Thyroid gland (tissue), 4 donors: ENCODE results near the gene ADAD2. TPM values are rescaled to one million over a fixed set of nuclear protein-coding genes. Genes with fewer than 3 reads are reported as not detected.

ENCODE experiments used
- DNase-seq, 2 donors: peaks; one replicate each; pipeline ENCODE4 v3.0.0-alpha.2; 2019
- H3K27ac ChIP-seq, 3 donors: fragments of 200-600 bp; sonication (generic); 1 replicate in 2 of 3; 2 replicates in 1 of 3; pipeline ENCODE4 v1.5.1; 2016 to 2019; ENCODE audit warnings: mild to moderate bottlenecking in 1 of 3, moderate library complexity in 1 of 3
- H3K27me3 ChIP-seq: fragments of 200-600 bp; sonication (generic); one replicate; pipeline ENCODE4 v1.5.1; 2019
- H3K36me3 ChIP-seq, 2 donors: fragments of 200-600 bp; sonication (generic); one replicate each; pipeline ENCODE4 v1.5.1; 2016 to 2019
- H3K4me1 ChIP-seq, 2 donors: fragments of 200-600 bp; sonication (generic); one replicate each; pipeline ENCODE4 v1.5.1; 2017 to 2019
- H3K4me3 ChIP-seq, 3 donors: fragments of 200-600 bp; sonication (generic); replicated peaks in 1 of 3; 1 replicate in 2 of 3; 2 replicates in 1 of 3; pipeline ENCODE4 v1.5.1; 2016; ENCODE audit warnings: mild to moderate bottlenecking in 1 of 3
- H3K9me3 ChIP-seq: fragments of 200-600 bp; sonication (generic); one replicate; pipeline ENCODE4 v1.5.1; 2017
- CTCF ChIP-seq, 6 experiments: fragments of 200-600 bp in 3 of 6; fragments of 450-650 bp in 3 of 6; sonication (generic) in 3 of 6; IDR thresholded peaks; one replicate each; pipeline ENCODE4 v1.5.1; 2016 to 2019; ENCODE audit warnings: antibody characterized with exemption in 6 of 6, mild to moderate bottlenecking in 2 of 6, inconsistent platforms in 1 of 6, moderate library complexity in 1 of 6
- POLR2A ChIP-seq, 2 donors: fragments of 450-650 bp; IDR thresholded peaks; one replicate each; pipeline ENCODE4 v1.6.1; 2017; ENCODE audit warnings: antibody characterized with exemption in 2 of 2, mild to moderate bottlenecking in 2 of 2, moderate library complexity in 1 of 2
- WGBS, 2 donors: methylation state at CpG; one replicate each; pipeline ENCODE4 v1.1.5; 2017; 5-methylcytosine and 5-hydroxymethylcytosine counted together
- intact Hi-C: fragments of 100-400 bp; cut with DNase I; formaldehyde crosslinking; loops from one replicate; pipeline ENCODE4 v1.15.1; 2023
- total RNA-seq, 4 donors: library from RNA; depleted of rRNA; stranded (reverse); fragments of >200 nt; gene quantifications; one replicate each; pipeline ENCODE4 v1.2.3, GENCODE V29; 2016

The ADAD2 gene
- total RNA-seq, 4 donors from 2014 or later = 0.24 to 0.78 (median 0.54) TPM

GRCh38 chr16:84165746-84166145 is 25.2 kb upstream of the ADAD2 start:
- WGBS, 2 donors = 94 to 95% methylated on average over 7 of the region's 7 CpGs
- no peak for DNase-seq
- no peaks in the 10 kb centered on the region for H3K36me3 ChIP-seq
- no peak overlapping the region for H3K27ac ChIP-seq
- H3K4me3 ChIP-seq = no peak overlapping the region
- no peaks in the 10 kb centered on the region for H3K9me3 ChIP-seq
- no peak for TF ChIP-seq POLR2A (IDR thresholded peaks at IDR 0.05)
- no peak for TF ChIP-seq CTCF (IDR thresholded peaks at IDR 0.05)
- no peaks in the 10 kb centered on the region for H3K27me3 ChIP-seq
- H3K4me1 ChIP-seq = no peaks in the 10 kb centered on the region
- intact Hi-C loops = no loop called here

- DNase-seq = no peak
- Histone ChIP-seq H3K4me3 (no peak overlapping the region), H3K27me3 (no peaks in the 10 kb centered on the region), H3K27ac (no peak overlapping the region), H3K9me3 (no peaks in the 10 kb centered on the region), H3K36me3 (no peaks in the 10 kb centered on the region), H3K4me1 (no peaks in the 10 kb centered on the region)
- no peak for TF ChIP-seq POLR2A (IDR thresholded peaks at IDR 0.05)
- no peak for TF ChIP-seq CTCF (IDR thresholded peaks at IDR 0.05)
- 85 to 86% methylated on average over 13 of the region's 13 CpGs for WGBS, 2 donors
- intact Hi-C loops = no loop called here
Observed at GRCh38 chr16:84166796-84167695, 23.9 kb upstream of the ADAD2 start.

- no peak for DNase-seq
- Histone ChIP-seq H3K27me3 (no peaks in the 10 kb centered on the region), H3K27ac (no peak overlapping the region), H3K4me3 (no peak overlapping the region), H3K36me3 (no peaks in the 10 kb centered on the region), H3K9me3 (no peaks in the 10 kb centered on the region), H3K4me1 (no peaks in the 10 kb centered on the region)
- 80 to 84% methylated on average over 11 of the region's 11 CpGs for WGBS, 2 donors
- TF ChIP-seq CTCF (IDR thresholded peaks at IDR 0.05) = no peak
- no peak for TF ChIP-seq POLR2A (IDR thresholded peaks at IDR 0.05)
- intact Hi-C loops = no loop called here
Observed at GRCh38 chr16:84169765-84170310, 21.1 kb upstream of the ADAD2 start.

- TF ChIP-seq CTCF (IDR thresholded peaks at IDR 0.05) (no peak), POLR2A (IDR thresholded peaks at IDR 0.05) (no peak)
- peaks cover 17 to 36% of the 10 kb centered on the region in 2 donors for H3K4me1 ChIP-seq
- peaks cover 8 to 11% of the 10 kb centered on the region in 2 donors for H3K36me3 ChIP-seq
- H3K27ac ChIP-seq = no peak overlapping the region
- no peaks in the 10 kb centered on the region for H3K9me3 ChIP-seq
- no peaks in the 10 kb centered on the region for H3K27me3 ChIP-seq
- no peak overlapping the region for H3K4me3 ChIP-seq
- 89% methylated on average over 11 of the region's 11 CpGs for WGBS, 2 donors
- DNase-seq = no peak
- intact Hi-C loops = no loop called here
Observed at GRCh38 chr16:84174396-84174795, 16.6 kb upstream of the ADAD2 start.
